Measurements from ENCODE around the gene VPREB1.

DNA sequence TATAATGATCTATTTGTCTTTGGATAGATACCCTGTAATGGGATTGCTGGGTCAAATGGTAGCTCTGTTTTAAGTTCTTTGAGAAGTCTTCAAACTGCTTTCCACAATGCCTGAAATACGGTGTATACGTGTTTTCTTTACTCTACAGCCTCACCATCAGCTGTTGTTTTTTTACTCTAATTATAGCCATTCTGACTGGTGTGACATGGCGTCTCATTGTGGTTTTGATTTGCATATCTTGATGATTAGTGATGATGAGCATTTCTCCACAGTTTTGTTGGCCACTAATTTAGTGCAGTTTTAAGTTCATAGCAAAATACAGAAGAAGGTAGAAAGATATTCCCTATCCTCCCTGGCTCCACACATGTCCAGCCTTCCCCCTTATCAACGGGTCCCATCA lies 26.3 kb upstream of the VPREB1 start:
- TF ChIP-seq, protein P1, sequence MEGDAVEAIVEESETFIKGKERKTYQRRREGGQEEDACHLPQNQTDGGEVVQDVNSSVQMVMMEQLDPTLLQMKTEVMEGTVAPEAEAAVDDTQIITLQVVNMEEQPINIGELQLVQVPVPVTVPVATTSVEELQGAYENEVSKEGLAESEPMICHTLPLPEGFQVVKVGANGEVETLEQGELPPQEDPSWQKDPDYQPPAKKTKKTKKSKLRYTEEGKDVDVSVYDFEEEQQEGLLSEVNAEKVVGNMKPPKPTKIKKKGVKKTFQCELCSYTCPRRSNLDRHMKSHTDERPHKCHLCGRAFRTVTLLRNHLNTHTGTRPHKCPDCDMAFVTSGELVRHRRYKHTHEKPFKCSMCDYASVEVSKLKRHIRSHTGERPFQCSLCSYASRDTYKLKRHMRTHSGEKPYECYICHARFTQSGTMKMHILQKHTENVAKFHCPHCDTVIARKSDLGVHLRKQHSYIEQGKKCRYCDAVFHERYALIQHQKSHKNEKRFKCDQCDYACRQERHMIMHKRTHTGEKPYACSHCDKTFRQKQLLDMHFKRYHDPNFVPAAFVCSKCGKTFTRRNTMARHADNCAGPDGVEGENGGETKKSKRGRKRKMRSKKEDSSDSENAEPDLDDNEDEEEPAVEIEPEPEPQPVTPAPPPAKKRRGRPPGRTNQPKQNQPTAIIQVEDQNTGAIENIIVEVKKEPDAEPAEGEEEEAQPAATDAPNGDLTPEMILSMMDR (IDR thresholded peaks at IDR 0.05; ENCODE audit: borderline replicate concordance, extremely low read depth, low read length, poor library complexity, severe bottlenecking), result no peak
- no peak for TF ChIP-seq EZH2 (IDR thresholded peaks at IDR 0.05; ENCODE audit: borderline replicate concordance, low read depth, low read length, severe bottlenecking)
